Measurements from ENCODE around the gene SNX9. TPM values are rescaled to one million over a fixed set of nuclear protein-coding genes. Genes with fewer than 3 reads are reported as not detected.

Gene SNX9
- total and polyA plus RNA-seq, 2 of the 8 experiments (the other 6 are each of a cell fraction or from before 2014, with no cell fraction given): 11.8 to 23.2 TPM

DNA sequence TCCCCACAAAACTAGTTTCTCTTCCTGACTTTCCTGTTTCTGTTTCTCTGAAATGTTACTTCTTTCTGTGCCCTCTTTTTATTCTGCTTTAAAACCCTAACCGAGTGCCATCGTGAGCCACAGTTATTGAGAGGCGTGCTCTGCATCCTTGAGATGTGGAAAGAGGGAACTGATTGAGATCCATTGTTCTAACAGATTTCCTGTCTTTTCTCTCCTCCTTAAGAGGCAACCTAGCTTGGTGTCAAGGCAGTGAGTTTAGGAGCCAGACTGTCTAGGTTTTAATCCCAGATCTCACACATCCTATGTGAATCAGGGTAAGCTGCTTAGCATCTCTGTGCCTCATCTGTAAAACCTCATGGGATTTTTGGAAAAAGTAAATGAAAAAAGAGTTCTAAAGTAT, 57.5 kb downstream of the SNX9 start:
- Histone ChIP-seq H3K4me2 (ENCODE audit: insufficient read depth in 1 of 2, low read depth in 2 of 2, low read length in 2 of 2) (no peak overlapping the region), H3K23me2 (ENCODE audit: low read depth, low read length) (no peaks in the 10 kb centered on the region), H3K4me3 (ENCODE audit: extremely low read depth in 1 of 4, insufficient read depth in 2 of 4, low read depth in 3 of 4, low read length in 4 of 4) (no peak overlapping the region), H2AK5ac (ENCODE audit: low read depth, low read length) (no peak overlapping the region), H4K20me1 (replicated peaks in 1 of 2; ENCODE audit: control insufficient read depth in 1 of 2, insufficient read depth in 2 of 2, low read length in 2 of 2) (peaks cover 0 to 1% of the 10 kb centered on the region in 2 experiments), H4K91ac (replicated peaks; ENCODE audit: insufficient read length, low read length) (no peak overlapping the region), H3K56ac (replicated peaks; ENCODE audit: insufficient read length, low read depth, low read length) (no peak overlapping the region), H3K4ac (replicated peaks; ENCODE audit: insufficient read length, low read depth, low read length) (no peak overlapping the region), H3K27me3 (replicated peaks in 1 of 4; ENCODE audit: control insufficient read depth in 3 of 4, extremely low read depth in 1 of 4, insufficient read depth in 3 of 4, low read length in 3 of 4) (no peaks in the 10 kb centered on the region), H2BK20ac (ENCODE audit: low read length) (no peak overlapping the region), H3K4me1 (replicated peaks in 1 of 4; ENCODE audit: control insufficient read depth in 3 of 4, insufficient read depth in 4 of 4, low read length in 3 of 4) (peaks cover 0 to 10% (median 7%) of the 10 kb centered on the region in 4 experiments; a peak in 4 of 7 replicates), H3K9me3 (ENCODE audit: insufficient read depth in 2 of 2, low read depth in 1 of 2, low read length in 1 of 2) (no peaks in the 10 kb centered on the region), H3K36me3 (ENCODE audit: control insufficient read depth in 2 of 4, insufficient read depth in 4 of 4, low read length in 3 of 4) (peaks cover 0 to 16% (median 5%) of the 10 kb centered on the region in 4 experiments; a peak in 3 of 8 replicates), H2BK120ac (replicated peaks; ENCODE audit: low read depth, low read length) (no peak overlapping the region), H4K5ac (ENCODE audit: insufficient read length, low read depth, low read length) (no peak overlapping the region), H2BK12ac (ENCODE audit: low read depth, low read length) (no peak overlapping the region), H3K18ac (ENCODE audit: extremely low read depth, low read length) (no peak overlapping the region), H3K9ac (replicated peaks in 1 of 4; ENCODE audit: extremely low read depth in 1 of 4, low read depth in 3 of 4, low read length in 3 of 4) (no peak overlapping the region), H2BK5ac (ENCODE audit: low read depth, low read length) (no peak overlapping the region), H2AFZ (ENCODE audit: low read length) (no peak overlapping the region), H3K14ac (ENCODE audit: insufficient read length) (no peak overlapping the region), H3K23ac (ENCODE audit: insufficient read length) (no peak overlapping the region), H4K8ac (ENCODE audit: extremely low read depth, insufficient read depth, low read length) (no peak overlapping the region), H3K79me2 (ENCODE audit: control insufficient read depth in 1 of 2, insufficient read depth in 2 of 2, low read length in 2 of 2) (no peaks in the 10 kb centered on the region; a peak in 1 of 4 replicates), H2BK15ac (ENCODE audit: low read length) (no peak overlapping the region), H3K79me1 (ENCODE audit: low read depth, low read length) (peaks cover 2% of the 10 kb centered on the region; the same call in 1 of the 2 replicates), H3K27ac (ENCODE audit: low read depth, low read length) (no peak overlapping the region)
- TF ChIP-seq KDM5A (IDR thresholded peaks at IDR 0.05; ENCODE audit: low read length): no peak
- TF ChIP-seq SIN3A (conservative IDR thresholded peaks at IDR 0.05 in 1 of 2, IDR thresholded peaks at IDR 0.05 in 1 of 2; ENCODE audit: low read depth in 1 of 2, low read length in 2 of 2): no peak
- no peak for TF ChIP-seq NRF1 (IDR thresholded peaks at IDR 0.05; ENCODE audit: low read depth, low read length)
- DNase-seq (ENCODE audit: low read depth in 1 of 2, low spot score in 2 of 2): no peak
- ChIA-PET POLR2A (ENCODE audit: partially characterized antibody) (interaction anchor here (0.7 kb wide), 1 partner anchor 12 kb away, joined by 4 read pairs; no protein-coding TSS in a partner anchor), CTCF (ENCODE audit: partially characterized antibody) (interaction anchor here (0.9 to 1.8 kb wide), 4 partner anchors 13 to 191 kb away, joined by 3 to 7 read pairs (median 4); no protein-coding TSS in a partner anchor)
- 81% methylated on average over 3 of the region's 3 CpGs; no CpG with 5 or more reads in 1 of the 2 experiments for WGBS, 2 experiments (ENCODE audit: extremely low coverage in 1 of 2, insufficient coverage in 1 of 2, insufficient read length in 1 of 2, insufficient replicate concordance in 2 of 2, low coverage in 1 of 2, low lambda C conversion rate in 2 of 2, missing lambda C conversion rate in 1 of 2)
- no peak for FAIRE-seq

All from H1 (cell line).